ENCODE results near the gene GPBAR1.

DNA sequence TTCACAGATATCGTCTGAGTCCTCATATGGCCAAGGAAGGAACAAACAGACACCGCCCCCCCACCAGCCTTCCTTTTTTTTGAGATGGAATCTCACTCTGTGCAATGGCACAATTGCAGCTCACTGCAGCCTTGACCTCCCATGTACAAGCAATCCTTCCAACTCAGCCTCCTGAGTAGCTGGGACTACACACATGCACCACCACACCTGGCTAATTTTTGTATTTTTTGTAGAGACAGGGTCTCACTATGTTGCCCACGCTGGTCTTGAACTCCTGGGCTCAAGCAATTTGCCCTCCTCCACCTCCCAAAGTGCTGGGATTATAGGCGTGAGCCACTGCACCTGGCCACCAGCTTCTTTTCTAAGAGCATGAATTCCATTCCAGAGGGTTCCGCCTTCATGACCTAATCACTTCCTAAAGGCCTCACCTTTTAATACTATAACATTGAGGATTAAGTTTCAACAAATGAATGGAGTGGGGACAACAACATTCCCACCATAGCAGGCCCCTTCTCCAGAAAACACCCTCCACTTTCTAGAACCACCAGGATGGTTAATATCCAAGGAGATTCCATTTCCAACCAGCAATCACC is 33.7 kb downstream of the GPBAR1 start:
- TF ChIP-seq, protein P1, sequence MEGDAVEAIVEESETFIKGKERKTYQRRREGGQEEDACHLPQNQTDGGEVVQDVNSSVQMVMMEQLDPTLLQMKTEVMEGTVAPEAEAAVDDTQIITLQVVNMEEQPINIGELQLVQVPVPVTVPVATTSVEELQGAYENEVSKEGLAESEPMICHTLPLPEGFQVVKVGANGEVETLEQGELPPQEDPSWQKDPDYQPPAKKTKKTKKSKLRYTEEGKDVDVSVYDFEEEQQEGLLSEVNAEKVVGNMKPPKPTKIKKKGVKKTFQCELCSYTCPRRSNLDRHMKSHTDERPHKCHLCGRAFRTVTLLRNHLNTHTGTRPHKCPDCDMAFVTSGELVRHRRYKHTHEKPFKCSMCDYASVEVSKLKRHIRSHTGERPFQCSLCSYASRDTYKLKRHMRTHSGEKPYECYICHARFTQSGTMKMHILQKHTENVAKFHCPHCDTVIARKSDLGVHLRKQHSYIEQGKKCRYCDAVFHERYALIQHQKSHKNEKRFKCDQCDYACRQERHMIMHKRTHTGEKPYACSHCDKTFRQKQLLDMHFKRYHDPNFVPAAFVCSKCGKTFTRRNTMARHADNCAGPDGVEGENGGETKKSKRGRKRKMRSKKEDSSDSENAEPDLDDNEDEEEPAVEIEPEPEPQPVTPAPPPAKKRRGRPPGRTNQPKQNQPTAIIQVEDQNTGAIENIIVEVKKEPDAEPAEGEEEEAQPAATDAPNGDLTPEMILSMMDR (IDR thresholded peaks at IDR 0.05) = no peak
- TF ChIP-seq NFIC (IDR thresholded peaks at IDR 0.05; ENCODE audit: borderline replicate concordance) = no peak
- TF ChIP-seq SMC3 (IDR thresholded peaks at IDR 0.05; ENCODE audit: low read depth, low read length) = no peak
- TF ChIP-seq YY1 (IDR thresholded peaks at IDR 0.05; ENCODE audit: low read depth) = no peak
- no peak for TF ChIP-seq EP300 (IDR thresholded peaks at IDR 0.05; ENCODE audit: borderline replicate concordance in 1 of 2, low read depth in 1 of 2, low read length in 1 of 2)
- TF ChIP-seq ELF1 (IDR thresholded peaks at IDR 0.05) = no peak
- no peak for TF ChIP-seq RAD21 (IDR thresholded peaks at IDR 0.05; ENCODE audit: low read length)
- no peak for TF ChIP-seq PBX3 (IDR thresholded peaks at IDR 0.05)
- no peak for TF ChIP-seq FOSL2 (IDR thresholded peaks at IDR 0.05; ENCODE audit: borderline replicate concordance, low read depth)
- no peak for TF ChIP-seq EZH2phosphoT487 (IDR thresholded peaks at IDR 0.05; ENCODE audit: borderline replicate concordance, low read depth)
- no peak for TF ChIP-seq CHD2 (IDR thresholded peaks at IDR 0.05; ENCODE audit: low read length, partially characterized antibody)
- TF ChIP-seq TAF1 (IDR thresholded peaks at IDR 0.05; ENCODE audit: borderline replicate concordance, low read depth, low read length) = no peak

All from SK-N-SH (cell line).